Activated T-cell treated with anti-CD3 and anti-CD28 coated beads for 24 hours (primary cell): ENCODE measurements around the gene GOLGA6B.
A peak's percentile ranks its signal among the peaks of the same experiment; 100 is the strongest.
"Not testable (repeated sequence)": the region's sequence is repeated elsewhere in the genome, so short reads cannot be mapped to it uniquely, and the experiment has no call there.

Experiments
- DNase-seq: peaks from one replicate; pipeline ENCODE4 v3.0.0-alpha.2; 2020; ENCODE audit warnings: low read depth

Gene GOLGA6B

GRCh38 chr15:72654397-72654796 is at the start of gene GOLGA6B:
TSS of gene GOLGA6B (plus strand) at chr15:72654697. CDS start at chr15:72654738, 41 bp downstream.
- DNase-seq = not testable (repeated sequence)

GRCh38 chr15:72604794-72605193 is 49.7 kb upstream of the GOLGA6B start:
- no peak for DNase-seq

GRCh38 chr15:72608084-72608483 is 46.4 kb upstream of the GOLGA6B start:
- not testable (repeated sequence) for DNase-seq

- no peak for DNase-seq
Measured at GRCh38 chr15:72609862-72610261, 44.6 kb upstream of the GOLGA6B start.

GRCh38 chr15:72612324-72612723 is 42.2 kb upstream of the GOLGA6B start:
- DNase-seq = not testable (repeated sequence)

GRCh38 chr15:72614810-72615532 is 39.5 kb upstream of the GOLGA6B start:
- DNase-seq = no peak

GRCh38 chr15:72615533-72616233 is 38.8 kb upstream of the GOLGA6B start:
- DNase-seq = peak; percentile 5

- DNase-seq = no peak
Measured at GRCh38 chr15:72616491-72617210, 37.8 kb upstream of the GOLGA6B start.

- not testable (repeated sequence) for DNase-seq
Measured at GRCh38 chr15:72623854-72624253, 30.6 kb upstream of the GOLGA6B start.

GRCh38 chr15:72626153-72626552 is 28.3 kb upstream of the GOLGA6B start:
- not testable (repeated sequence) for DNase-seq

GRCh38 chr15:72628249-72629067 is 26.0 kb upstream of the GOLGA6B start:
- not testable (repeated sequence) for DNase-seq

- not testable (repeated sequence) for DNase-seq
Measured at GRCh38 chr15:72629068-72629570, 25.4 kb upstream of the GOLGA6B start.

GRCh38 chr15:72636519-72637282 is 17.8 kb upstream of the GOLGA6B start:
- DNase-seq = peak; percentile 56

- DNase-seq = not testable (repeated sequence)
Measured at GRCh38 chr15:72639759-72640483, 14.6 kb upstream of the GOLGA6B start.

GRCh38 chr15:72642271-72642670 is 12.2 kb upstream of the GOLGA6B start:
- DNase-seq = not testable (repeated sequence)

- not testable (repeated sequence) for DNase-seq
Measured at GRCh38 chr15:72648631-72649253, 5.8 kb upstream of the GOLGA6B start.

GRCh38 chr15:72656014-72656413 is 1.5 kb downstream of the GOLGA6B start:
- DNase-seq = not testable (repeated sequence)

GRCh38 chr15:72661081-72661480 is 6.6 kb downstream of the GOLGA6B start:
- not testable (repeated sequence) for DNase-seq

- not testable (repeated sequence) for DNase-seq
Measured at GRCh38 chr15:72663931-72664330, 9.4 kb downstream of the GOLGA6B start.

GRCh38 chr15:72665706-72666105 is 11.2 kb downstream of the GOLGA6B start:
- not testable (repeated sequence) for DNase-seq
